CD4-positive, alpha-beta T cell treated with Interleukin-4 for 1 hour (primary cell): Measurements from ENCODE around the gene MTMR10.

Experiments used
- DNase-seq, 2 donors: peaks; one replicate each; pipeline ENCODE4 v3.0.0-alpha.2; 2020 to 2022

MTMR10 gene

DNA sequence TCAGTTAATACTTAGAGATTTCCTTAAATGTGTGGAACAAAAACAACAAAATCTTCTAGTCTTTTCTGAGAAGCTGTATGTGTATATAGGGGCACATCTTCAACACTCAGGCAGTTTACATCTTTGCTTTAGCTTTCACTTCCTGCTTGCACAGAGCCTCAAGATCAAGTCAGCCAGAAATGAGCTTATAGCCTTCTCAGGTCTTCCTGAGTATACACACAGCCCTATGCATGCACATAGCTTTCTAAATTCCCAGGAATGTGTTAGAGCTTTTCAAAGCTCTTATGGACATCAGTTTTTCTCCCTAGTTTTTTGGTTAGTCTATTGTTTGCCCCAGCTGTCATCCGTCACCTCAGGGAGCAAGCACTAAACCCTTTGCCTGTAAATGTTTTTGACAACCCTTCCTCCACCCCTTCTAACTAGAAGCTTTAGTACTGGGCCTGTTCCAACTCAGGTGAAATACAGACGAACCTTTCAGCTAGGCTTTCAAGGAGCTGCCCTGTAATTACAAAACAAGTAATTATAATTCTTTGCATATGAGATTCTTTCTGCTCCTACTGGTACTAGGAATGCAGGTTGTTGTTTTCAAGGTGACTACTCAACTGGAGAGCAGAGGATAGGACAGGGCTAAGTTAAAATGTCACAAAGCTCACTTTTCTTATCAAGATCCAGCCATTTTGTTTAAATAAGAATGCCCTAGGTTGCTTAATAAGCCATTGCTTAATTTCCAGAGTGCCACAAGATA is 22.6 kb upstream of the MTMR10 start:
- DNase-seq = no peak

DNA sequence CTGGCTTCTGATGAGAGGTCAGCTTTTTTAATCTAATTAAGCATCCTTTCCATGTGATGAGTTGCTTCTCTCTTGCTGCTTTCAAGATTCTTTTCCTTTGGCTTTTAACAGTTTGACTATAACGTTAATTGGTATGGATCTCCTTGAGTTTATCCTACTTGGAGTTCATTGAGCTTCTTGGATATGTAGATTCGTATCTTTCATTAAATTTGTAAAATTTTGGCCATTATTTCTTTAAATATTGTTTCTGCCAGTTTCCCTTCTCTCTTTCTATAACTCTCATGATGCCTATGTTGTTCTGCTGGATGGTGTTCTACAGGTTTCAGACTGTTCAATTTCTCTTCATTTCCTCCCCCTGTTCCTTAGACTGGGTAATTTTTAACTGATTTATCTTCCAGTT is 21.0 kb upstream of the MTMR10 start:
- no peak for DNase-seq

DNA sequence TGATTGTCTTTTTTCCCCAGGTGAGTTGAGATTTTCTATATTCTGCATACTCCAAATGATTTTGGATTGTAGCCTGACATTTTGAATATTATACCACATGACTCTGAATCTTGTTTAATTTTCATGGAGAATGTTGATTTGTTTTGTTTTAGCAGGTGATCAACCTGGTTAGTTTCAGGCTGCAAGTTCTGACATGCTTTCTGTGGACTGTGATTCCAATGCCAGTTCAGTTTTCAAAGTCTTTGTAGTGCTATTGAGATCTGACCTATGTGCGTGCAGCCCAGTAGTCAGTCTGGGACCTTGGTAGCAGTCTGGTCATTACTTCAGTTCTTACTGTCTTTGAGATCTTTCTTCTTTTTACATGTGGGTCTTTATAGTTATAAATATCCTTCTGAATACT is 18.6 kb upstream of the MTMR10 start:
- no peak for DNase-seq

DNA sequence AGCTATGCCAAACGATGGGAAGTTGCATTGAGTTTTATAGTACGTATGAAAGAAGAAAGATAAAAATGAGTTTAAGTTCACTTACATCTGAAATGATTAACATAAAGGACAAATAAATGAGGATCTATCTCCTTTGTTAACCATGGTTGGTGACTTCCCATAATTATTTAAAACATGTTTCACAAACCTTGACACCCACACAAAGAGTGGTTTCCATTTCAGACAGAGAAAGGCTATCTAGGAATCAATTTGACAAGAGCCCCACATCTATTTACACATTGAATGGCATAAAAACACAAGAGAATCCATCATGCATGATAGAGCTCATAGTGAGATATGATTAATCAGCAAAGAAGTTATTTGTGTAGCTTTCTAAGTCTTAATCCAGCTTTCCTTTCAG is 14.2 kb upstream of the MTMR10 start:
- DNase-seq = no peak

DNA sequence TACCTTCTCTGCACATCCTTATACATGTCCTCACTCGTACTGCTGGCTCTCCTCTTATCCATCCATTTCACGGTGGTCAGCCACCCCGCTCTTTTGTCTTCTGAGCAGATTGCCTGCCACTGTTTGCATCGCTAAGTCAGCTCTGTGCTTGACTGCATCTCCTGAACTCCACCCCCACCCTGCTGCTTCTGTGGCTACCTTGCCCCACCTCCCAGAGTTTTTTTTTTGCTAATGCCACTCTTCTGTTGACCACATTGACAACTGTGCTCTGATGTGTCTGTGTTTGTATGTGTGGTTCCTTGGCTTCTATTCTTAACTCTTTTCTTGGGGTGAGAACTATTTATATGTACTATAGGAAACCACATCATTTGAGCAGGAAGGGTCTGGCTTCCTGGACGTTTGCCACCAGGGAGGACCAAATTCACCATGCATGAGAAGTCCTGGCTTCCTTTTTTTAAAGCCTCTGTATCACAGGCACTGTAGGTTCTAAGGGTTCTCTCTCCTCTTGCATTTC is 12.8 kb upstream of the MTMR10 start:
- DNase-seq = peak; percentile 33 to 66

DNA sequence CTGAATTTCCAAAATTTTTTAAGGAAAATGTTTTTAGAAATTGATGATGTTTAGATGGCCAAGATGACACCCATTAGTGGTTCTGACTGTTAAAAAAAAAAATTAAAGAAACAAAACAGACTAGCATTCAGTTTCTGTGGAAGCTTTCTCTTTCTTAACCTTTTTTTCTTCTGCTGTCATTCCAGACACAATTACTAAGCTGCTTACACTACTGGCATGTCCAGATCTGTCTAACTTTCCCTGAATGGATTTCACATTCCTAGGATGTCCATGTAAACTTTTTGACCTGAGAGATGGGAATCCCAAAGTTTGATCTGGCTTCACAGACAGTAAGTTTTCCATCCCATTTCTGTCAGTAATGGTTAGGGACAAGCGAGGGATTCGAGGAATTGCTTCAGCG is 10.3 kb upstream of the MTMR10 start:
- DNase-seq = no peak

DNA sequence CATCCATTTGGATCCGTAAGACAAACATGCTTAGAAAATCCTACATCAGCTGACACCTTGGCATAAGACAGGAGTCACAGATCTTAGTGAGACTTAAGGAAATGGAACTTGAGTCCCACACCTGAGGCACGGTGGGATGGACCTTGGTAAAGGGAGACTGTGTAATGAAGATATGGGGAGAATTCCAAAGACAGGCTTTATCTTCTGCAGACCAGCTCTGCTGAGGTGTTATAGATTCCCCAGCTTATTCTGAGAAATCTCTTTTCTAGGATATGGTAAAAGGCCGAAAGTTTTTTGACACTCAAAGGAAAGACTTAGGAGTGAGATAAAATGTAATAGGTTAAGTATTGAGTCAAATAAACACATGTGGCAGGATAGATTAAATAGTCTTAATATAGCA is 8.3 kb upstream of the MTMR10 start:
- DNase-seq = no peak

DNA sequence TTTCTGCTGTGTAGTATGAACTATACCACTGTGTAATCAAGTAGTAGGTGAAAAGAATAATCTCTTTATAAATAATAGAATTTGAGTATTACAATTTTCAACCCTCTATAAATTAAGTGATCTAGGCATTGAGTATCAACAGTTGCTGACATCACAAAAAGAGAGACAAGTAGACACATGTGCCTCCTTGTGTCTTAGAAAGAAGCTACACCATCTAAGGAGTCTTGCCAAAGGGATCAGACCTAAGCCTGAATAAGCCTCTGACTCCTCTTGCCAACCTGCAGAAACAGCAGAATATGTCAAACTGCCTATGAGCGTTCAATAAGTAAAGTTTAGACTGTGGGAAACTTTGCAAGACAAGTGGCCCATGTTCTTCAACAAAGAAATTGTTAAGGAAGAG is 5.8 kb upstream of the MTMR10 start:
- DNase-seq = no peak

DNA sequence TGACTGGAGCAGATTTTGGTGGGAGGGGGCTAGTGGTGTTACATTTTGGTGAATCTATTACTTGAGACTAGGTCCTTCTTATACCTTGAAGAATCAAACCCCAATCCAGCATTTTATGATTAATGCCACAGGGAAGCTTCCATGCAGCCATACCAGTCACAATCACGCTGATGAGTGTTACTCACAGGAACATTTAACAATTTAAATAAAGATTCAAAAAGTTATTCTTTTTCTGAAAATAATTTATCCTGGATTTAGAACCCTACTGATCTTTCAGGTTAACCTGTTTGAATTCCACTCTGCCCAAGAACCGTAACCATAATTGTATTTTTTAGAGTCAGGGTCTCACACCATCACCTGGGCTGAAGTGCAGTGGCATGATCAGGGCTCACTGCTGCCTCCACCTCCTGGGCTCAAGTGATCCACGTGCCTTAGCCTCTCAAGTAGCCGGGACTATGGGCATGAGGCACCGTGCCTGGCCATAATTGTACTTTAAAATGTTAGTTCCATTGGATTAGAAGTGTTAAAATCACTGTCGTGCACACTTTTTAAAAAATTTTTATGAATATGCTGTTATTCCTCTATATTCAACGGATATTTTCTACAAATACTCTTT is 929 bp upstream of the MTMR10 start:
- no peak for DNase-seq

DNA sequence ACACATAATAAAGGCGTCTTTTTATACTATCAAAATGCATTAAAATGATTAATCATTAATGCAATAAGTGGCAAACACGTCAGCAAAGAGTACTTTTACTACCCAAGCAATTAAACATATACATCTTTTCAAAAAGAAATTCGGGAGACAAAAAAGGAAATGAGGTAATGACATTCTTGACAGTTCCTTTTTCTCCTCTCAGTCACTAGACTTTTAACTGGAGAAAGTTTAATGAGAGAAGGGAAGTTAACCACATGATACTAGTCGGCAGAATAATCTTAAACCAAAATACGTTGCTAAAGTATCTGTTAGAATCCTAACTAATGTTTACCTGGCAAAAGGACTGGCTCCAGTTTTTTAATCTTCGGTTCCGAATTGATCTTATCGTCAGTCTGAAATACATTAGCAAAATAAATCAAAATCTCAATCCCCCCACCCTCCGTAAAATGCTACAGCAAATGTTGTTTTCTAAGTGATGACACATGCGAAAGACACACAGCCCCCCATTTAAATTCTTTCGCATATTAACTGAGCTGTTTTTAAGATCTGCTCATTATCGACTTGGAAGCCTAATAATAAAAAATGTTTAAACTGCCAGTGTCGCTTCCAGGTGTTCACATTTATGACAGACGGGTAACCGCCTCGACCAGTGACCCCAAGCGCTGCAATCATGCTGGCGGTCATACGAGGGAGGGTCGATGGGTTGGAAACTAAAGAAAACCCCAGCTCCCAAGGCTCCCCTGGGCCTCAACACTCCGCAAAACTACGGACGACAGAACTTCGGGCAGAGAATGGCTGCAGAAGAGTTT is 778 bp downstream of the MTMR10 start:
- peak in 1 of 2 donors; percentile 16 for DNase-seq

DNA sequence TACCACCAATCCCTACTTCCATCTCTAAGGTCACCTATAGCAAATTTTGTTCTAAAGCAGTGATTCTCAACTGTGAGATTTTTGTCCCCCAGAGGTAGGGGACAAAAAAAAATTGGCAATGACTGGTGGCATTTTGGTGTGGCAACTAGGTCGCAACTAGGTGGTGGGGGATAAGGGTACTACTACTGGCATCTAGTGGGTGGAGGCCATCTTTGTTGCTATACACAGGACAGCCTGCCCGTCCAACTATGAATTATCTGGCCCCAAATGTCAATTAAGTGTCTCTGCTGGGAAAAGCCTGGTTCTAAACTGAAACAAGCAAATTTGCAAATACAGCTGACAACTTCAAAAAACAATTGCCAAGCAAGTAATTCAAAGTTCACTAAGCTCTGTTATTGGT is 1.4 kb downstream of the MTMR10 start:
- no peak for DNase-seq

DNA sequence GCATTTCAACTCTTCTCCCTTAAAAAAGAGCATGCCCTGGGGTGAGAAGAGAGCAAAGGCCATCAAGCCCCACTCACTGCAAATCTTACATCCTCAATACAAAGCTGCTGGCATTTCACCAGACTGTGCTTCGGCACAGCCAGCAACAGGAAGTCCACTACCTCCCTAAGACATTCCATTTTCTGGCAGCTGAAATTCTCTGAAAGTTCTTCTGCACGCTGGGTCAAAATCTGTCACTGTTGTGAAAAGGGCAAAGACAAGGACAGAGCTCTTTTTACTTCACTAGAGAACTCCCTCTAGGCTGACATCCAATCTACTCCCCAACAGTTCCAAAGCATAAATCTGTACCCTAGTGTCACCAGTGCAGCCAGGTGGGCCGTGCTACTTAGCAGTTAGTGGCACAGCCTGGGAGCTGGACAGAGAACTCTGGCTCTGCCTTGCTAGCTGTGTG is 6.3 kb downstream of the MTMR10 start:
- no peak for DNase-seq

DNA sequence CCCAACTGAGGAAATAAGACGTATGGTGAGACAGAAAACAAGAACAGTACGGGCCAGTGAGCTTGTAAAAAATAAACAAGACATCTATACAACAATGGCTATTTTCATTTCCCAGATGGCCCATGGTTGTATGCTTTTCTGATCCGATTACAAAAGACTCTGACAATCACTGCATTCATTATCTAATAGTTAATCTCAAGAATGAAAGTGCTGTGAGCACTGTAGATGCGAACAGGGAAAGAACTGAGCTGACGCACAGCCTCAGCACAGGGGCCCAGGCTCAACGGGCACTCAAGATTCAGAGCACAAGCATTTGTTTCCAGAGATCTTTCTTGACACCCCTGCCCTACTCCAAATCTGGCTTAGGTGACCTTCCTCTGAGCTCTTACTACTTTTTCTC is 6.9 kb downstream of the MTMR10 start:
- DNase-seq = no peak

DNA sequence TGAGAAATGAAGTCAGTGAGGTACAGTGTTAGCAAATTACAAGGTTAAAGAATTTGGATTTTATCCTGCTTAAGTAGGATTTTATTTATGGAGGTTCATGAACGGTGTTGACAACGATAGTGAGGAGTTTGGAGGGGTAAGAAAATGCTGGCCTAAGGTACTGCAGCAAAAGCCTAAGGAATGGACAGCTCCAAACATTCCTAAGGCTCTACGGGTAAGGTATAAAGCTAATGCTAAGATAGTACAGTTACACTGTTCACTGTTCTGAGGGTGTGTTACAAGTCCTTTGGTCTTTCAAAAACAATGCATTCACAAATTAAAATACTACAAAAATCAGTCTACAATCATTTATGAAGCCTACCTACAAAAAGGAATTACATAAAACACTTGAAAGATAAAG is 7.3 kb downstream of the MTMR10 start:
- DNase-seq = no peak

DNA sequence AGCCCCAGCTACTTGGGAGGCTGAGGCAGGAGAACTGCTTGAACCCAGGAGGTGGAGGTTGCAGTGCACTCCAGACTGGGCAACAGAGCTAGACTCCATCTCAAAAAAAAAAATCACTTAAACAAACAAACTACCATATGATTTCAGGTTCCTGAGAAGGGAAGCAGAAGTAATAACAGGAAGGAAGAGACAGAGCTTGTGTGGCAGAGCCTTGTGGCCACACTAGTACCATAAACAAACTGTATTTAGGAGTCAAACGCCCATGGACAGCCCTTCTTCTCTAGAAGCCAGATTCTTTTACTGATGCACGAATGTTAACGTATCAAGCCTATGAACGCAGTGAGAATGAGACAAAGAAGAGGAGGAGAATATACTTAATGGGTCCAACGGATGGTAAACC is 12.0 kb downstream of the MTMR10 start:
- peak in 1 of 2 donors; percentile 42 for DNase-seq

DNA sequence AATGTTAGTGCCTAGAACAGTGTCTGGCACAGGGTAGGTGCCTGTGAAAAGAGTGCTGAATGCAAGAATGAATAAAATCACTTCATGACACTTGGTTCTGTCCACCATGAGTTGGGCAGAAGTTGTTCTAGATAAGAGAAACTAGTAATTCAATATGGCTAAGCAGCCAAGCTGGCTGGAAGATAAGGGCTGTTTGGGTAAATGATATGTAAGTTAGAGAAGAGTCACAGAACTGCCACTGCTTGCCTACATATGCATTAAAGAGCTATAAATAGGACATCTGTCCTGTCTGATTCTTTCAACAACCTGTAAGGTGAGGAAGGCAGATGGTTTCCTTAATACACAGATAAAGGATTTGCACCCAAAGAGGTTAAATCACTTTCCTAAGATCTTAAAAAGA is 13.1 kb downstream of the MTMR10 start:
- DNase-seq = no peak

DNA sequence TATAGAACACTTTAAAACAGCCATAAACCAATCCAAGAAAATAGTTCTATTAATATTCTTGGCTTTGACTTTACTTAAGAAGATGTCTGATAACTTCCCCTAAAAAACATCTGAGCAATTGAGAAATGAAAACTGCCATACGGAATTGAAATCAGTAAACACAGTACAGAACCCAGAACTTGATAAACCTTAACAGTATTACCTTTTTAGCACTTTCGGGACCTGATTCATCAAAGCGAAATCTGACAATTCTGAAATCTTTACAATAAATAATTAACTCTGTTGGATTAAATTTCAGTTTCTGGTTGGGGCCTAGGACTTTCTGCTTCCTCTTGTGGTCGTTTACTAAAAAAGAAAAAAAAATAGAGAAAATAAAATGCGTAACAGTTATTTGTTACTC is 17.3 kb downstream of the MTMR10 start:
- no peak for DNase-seq

DNA sequence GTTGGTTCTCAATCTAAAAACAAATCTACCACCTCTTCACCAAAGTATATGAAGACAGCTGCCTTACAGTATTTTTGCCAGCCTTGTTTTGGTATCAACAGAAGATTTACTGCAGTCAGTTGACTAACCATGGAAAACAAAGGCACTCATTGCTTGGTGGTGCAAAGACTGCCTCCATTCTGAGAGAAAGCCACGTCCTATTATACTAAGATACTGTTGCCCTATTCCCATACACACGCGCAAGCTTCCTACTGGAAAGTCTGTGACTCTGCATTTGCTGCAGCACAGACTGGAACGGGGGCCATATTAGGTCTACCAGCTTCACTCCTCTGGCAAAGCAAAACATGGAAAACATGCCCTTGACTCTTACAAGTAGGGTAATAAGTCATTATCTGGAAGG is 18.0 kb downstream of the MTMR10 start:
- DNase-seq = no peak

DNA sequence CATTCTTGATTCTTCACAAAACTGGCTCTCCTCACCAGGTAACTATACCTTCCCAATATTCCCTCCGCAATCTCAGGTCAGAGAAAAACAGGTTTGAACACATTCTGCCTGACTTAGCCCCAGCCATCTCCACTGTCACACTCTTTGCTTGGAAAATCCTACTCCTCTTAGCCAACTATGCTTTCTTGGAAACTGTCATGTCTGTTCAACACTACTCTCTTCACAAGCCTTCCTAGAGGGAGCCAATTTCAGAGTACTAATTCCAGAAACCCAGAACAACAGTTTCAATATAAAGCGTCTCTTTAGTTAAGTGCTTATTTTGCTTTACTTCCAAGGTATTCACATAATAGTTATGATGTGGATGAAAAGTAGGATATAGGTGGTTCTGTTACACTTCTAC is 21.7 kb downstream of the MTMR10 start:
- DNase-seq = no peak

DNA sequence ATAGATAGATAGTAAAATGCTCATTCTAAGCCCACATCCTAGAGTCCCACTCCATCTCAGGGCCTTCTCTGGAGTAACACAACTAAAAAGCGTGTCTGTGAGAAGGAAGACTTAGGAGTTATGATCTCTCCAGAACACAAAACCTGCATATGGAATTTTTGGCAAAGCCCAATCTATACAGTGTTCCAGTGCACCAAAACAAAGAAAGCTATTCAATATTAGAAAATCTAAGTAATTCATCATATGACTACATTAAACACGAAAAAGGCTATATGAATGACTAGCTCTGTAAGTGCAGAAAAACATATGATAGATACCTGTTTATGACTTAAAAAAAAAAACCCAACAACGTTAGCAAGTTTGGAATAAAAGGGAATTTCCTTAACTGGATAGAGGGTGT is 27.7 kb downstream of the MTMR10 start:
- no peak for DNase-seq

DNA sequence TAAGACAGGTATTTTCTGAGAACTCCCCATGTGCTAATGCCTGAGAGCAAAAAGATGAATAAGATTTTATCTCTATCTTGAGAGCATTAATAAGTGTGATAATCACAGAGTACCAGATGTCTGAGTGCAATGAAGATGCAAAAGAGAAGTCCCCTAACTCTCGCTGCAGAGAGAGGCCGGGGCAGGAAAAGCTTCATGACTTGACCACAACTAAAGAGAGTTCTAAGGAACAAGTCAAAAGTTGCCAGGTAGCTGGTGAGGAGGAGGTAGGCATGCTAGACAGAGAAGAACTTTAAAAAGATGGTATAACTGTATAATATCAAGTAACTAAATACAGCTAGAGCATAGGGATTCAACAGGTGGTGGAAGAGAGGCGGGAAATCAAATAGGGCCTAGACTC is 28.8 kb downstream of the MTMR10 start:
- no peak for DNase-seq

DNA sequence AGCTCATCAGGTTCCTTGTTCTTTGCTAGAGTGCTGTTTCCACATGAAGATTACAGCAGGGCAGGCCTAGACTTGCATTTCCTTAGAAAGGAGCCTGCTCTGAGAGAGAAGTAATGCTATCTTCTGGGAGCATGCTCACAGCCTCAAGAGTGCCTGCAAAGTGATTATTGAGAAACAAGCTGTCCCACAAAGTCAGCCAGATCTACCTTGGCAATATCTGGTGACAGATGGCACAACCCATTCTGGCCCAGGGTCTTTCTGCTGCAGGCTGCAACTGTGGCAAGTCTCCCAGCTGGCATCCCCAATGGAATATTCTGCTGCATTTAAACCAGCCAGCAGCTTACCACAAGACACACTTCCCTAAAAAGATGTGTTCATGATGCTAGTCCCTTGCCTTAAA is 29.3 kb downstream of the MTMR10 start:
- DNase-seq = no peak

DNA sequence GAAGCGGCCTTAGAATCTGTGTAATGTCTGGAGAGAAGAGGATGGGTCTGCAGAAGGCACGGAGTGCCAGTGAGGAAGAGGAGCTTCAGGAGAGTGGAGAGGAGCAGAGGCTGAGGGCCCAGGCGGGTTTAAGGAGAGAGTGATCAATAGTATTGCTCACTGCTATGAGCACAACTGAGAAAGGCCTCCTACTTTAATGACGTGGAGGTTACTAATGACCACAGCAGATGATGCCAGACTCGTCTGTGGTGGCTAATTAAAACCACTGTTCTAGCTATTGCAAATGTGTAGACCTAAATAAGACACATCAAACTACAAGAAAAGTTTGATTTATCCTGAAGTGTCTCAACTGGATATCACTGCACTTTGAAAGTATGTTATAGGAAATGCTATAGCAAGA is 33.2 kb downstream of the MTMR10 start:
- DNase-seq = no peak
